Activated CD8-positive, alpha-beta T cell treated with anti-CD3 and anti-CD28 coated beads, Interleukin-2, amount 10 ng/mL, durations not matched to agents 7 days and 5 days (primary cell): ENCODE data around the gene HEATR5A. TPM values are rescaled to one million over a fixed set of nuclear protein-coding genes. Genes with fewer than 3 reads are reported as not detected.
"Not testable (repeated sequence)": the region's sequence is repeated elsewhere in the genome, so short reads cannot be mapped to it uniquely, and the experiment has no call there.

ENCODE experiments used
- ATAC-seq: fragments of 150-1000 bp; cut with Tn5 transposase; one replicate; pipeline ENCODE4 v1.10.0; 2021; ENCODE audit warnings: moderate library complexity
- CTCF ChIA-PET: fragments of 350-600 bp; sonication (Branson Sonifier 250); formaldehyde crosslinking; loops from one replicate; lab custom pipeline; 2021; ENCODE audit warnings: antibody characterized with exemption; lab: Charles Lee
- POLR2A ChIA-PET: fragments of 350-600 bp; sonication (Branson Sonifier 250); formaldehyde crosslinking; loops from one replicate; lab custom pipeline; 2021; ENCODE audit warnings: antibody characterized with exemption; lab: Charles Lee
- DNase-seq: peaks from one replicate; pipeline ENCODE4 v3.0.0-alpha.2; 2020
- H3K27ac Mint-ChIP-seq: one replicate; pipeline ENCODE4 v1.8.0; 2021; ENCODE audit warnings: mild to moderate bottlenecking, mixed read lengths
- H3K27me3 Mint-ChIP-seq: one replicate; pipeline ENCODE4 v1.8.0; 2021; ENCODE audit warnings: low read depth, mixed read lengths
- H3K36me3 Mint-ChIP-seq: one replicate; pipeline ENCODE4 v1.8.0; 2021; ENCODE audit warnings: low read depth, mixed read lengths
- H3K4me1 Mint-ChIP-seq: one replicate; pipeline ENCODE4 v1.8.0; 2021; ENCODE audit warnings: low read depth, mixed read lengths
- H3K4me3 Mint-ChIP-seq: one replicate; pipeline ENCODE4 v1.8.0; 2021; ENCODE audit warnings: mild to moderate bottlenecking, mixed read lengths
- H3K9me3 Mint-ChIP-seq: one replicate; pipeline ENCODE4 v1.8.0; 2022; ENCODE audit warnings: mixed read lengths; ENCODE audit not compliant: insufficient read depth
- total RNA-seq, 2 experiments: library from RNA; stranded (reverse); gene quantifications; one replicate each; pipeline ENCODE4 v1.2.3, GENCODE V29; 2021

The HEATR5A gene
- total RNA-seq, 2 experiments from 2014 or later, result 8.5 to 9.4 TPM

DNA sequence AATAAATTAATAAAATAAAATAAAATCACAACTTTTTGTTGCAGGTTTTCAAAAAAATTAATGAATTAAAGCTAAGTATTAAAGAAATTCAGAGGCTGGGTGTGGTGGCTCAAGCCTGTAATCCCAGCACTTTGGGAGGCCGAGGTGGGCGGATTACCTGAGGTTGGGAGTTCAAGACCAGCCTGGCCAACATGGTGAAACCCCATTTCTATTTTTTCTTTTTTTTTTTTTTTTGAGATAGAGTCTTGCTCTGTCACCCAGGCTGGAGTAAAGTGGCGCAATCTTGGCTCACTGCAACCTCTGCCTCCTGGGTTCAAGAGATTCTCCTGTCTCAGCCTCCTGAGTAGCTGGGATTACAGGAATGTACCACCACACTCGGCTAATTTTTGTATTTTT, 161.3 kb downstream of the HEATR5A start:
- DNase-seq, H3K27me3 Mint-ChIP-seq, ATAC-seq, H3K27ac Mint-ChIP-seq, H3K4me1 Mint-ChIP-seq, H3K4me3 Mint-ChIP-seq, H3K9me3 Mint-ChIP-seq, POLR2A ChIA-PET, H3K36me3 Mint-ChIP-seq: not testable (repeated sequence)
- CTCF ChIA-PET, result interaction anchor here (0.6 kb wide), 1 partner anchor 22 kb away, joined by 3 read pairs; no protein-coding TSS in a partner anchor

DNA sequence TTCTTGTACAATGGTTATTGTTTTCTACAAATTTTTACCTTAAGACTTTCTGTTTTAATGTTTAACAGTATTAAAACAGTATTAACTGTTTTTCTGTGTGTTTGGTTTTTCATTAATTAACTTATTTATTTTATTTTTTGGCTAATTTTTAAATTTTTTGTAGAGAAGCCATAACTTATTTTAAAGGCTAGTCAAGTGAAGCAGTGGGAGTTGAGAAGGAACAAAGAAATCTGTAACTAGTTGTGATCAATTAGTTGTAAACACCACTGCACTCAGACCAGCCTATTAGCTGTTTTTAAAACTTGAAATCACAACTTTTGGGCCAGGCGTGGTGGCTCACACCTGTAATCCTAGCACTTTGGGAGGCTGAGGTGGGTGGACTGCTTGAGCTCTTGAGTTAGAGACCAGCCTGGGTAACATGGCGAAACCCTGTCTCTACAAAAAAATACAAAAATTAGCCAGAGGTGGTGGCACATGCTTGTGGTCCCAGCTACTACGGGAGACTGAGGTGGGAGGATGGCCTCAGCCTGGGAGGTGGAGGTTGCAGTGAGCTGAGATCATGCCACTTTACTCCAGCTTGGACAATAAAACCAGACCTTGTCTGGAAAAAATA, 161.8 kb downstream of the HEATR5A start:
- ChIA-PET CTCF (interaction anchor here (0.6 kb wide), 1 partner anchor 22 kb away, joined by 3 read pairs; no protein-coding TSS in a partner anchor), POLR2A (no interaction called here)
- no peak for ATAC-seq
- H3K27ac Mint-ChIP-seq, result no peak overlapping the region
- no peaks in the 10 kb centered on the region for H3K4me1 Mint-ChIP-seq
- no peak overlapping the region for H3K4me3 Mint-ChIP-seq
- no peaks in the 10 kb centered on the region for H3K9me3 Mint-ChIP-seq
- DNase-seq, result no peak
- no peaks in the 10 kb centered on the region for H3K36me3 Mint-ChIP-seq
- H3K27me3 Mint-ChIP-seq, result no peaks in the 10 kb centered on the region

DNA sequence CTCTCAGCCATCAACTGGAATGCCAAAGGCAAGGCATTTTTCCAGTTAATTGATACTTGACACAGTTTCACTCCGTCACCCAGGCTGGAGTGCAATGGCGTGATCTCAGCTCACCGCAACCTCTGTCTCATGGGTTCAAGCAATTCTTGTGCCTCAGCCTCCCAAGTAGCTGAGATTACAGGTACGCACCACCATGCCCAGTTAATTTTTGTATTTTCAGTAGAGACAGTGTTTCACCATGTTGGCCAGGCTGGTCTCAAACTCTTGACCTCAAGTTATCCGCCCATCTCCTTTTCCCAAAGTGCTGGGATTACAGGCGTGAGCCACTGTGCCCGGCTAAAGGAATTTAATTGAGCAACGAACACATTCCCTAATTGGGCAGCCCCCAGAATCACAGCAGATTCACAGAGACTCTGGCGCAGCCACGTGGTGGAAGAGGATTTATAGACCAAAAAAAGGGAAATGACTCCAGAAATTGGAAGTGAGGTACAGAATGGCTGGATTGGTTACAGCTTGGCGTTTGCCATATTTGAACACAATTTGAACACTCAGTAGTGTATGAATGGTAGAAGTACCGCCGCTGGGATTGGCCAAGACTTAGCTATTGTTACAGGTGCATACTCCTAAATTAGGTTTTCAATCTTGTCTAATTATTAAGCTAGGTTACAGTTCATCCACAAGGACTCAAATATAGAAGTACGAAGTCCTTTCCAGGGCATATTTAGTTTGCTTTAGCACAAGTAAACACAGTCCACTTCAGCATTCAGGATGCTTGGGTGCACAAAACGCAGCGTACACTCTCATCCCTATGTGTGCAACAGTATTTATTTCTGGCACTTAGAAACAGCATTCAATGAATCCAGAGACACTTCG, 162.6 kb downstream of the HEATR5A start:
- POLR2A ChIA-PET, result not testable (repeated sequence)

DNA sequence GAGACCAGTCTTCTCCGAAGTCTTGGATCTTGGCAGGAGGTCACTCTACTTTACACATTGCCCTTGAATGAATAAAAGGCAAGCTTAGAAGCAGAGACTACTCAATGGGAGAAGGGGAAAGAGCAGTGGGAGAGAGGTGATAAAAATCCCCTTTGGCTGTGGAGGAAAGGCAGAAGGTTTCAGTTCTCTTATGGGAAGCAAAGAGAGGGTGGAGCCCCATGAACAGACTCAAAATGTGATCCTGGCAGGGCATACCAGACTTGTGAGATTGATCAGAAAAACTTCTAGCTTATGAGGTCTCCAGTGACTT, 163.2 kb downstream of the HEATR5A start:
- ATAC-seq (no peak), DNase-seq (no peak)
- Mint-ChIP-seq H3K4me1 (no peaks in the 10 kb centered on the region), H3K27me3 (no peaks in the 10 kb centered on the region), H3K9me3 (no peaks in the 10 kb centered on the region), H3K4me3 (no peak overlapping the region), H3K27ac (no peak overlapping the region), H3K36me3 (no peaks in the 10 kb centered on the region)
- POLR2A ChIA-PET, result no interaction called here
- CTCF ChIA-PET, result no interaction called here

More for the DNA sequence above, 162.6 kb downstream of the HEATR5A start:
- CTCF ChIA-PET, H3K27ac Mint-ChIP-seq, H3K36me3 Mint-ChIP-seq, DNase-seq, H3K4me3 Mint-ChIP-seq, ATAC-seq, H3K27me3 Mint-ChIP-seq, H3K9me3 Mint-ChIP-seq, H3K4me1 Mint-ChIP-seq: not testable (repeated sequence)

DNA sequence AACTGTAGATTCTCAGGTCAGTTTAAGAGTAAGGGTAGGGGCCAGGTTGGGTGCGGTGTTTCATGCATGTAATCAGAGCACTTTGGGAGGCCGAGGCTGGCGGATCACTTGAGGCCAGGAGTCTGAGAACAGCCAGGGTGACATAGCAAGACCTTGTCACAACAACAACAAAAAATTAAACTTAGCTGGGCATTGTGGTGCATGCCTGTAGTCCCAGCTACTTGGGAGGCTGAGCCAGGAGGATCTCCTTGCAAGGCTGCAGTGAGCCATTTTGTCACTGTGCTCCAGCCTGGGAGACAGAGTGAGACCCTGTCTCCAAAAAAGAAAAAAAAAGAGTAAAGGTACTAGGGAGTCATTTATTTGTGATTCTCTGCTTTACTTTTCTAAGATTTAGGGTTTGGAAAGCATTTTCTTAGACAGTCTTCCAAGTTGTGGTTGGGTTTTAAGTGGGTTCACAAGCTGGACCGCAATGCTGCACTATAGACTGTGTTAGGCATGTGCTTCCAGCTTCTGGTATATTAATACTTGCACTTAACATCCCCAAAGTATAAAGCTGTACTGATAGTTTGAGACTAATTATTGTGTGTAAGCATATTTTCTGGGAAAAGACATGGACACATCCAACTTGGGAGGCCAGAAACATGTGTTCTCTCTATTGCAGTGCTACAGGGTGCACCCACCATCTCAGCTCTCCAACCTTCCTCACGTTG, 163.7 kb downstream of the HEATR5A start:
- H3K4me1 Mint-ChIP-seq, result no peaks in the 10 kb centered on the region
- no peak for DNase-seq
- no peaks in the 10 kb centered on the region for H3K9me3 Mint-ChIP-seq
- H3K4me3 Mint-ChIP-seq, result no peak overlapping the region
- no peaks in the 10 kb centered on the region for H3K36me3 Mint-ChIP-seq
- H3K27me3 Mint-ChIP-seq, result no peaks in the 10 kb centered on the region
- H3K27ac Mint-ChIP-seq, result no peak overlapping the region
- ATAC-seq, result no peak
- POLR2A ChIA-PET, result no interaction called here
- CTCF ChIA-PET, result no interaction called here

DNA sequence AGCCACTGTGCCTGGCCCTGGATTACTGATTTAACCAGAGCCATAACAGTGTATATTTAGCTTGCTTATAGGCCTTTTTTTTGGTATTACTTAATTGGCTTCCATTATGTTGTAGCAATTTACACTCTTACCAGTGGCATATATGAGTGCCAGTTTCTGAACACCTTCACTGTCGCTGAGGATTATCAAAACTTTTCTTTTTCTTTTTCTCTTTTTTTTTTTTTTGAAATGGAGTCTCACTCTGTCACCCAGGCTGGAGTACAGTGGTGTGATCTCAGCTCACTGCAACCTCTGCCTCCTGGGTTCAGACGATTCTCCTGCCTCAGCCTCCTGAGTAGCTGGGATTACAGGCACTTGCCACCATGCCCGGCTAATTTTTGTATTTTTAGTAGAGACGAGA, 164.4 kb downstream of the HEATR5A start:
- H3K4me1 Mint-ChIP-seq, H3K9me3 Mint-ChIP-seq, H3K36me3 Mint-ChIP-seq, H3K27ac Mint-ChIP-seq, H3K4me3 Mint-ChIP-seq, H3K27me3 Mint-ChIP-seq, DNase-seq, CTCF ChIA-PET, POLR2A ChIA-PET, ATAC-seq: not testable (repeated sequence)

DNA sequence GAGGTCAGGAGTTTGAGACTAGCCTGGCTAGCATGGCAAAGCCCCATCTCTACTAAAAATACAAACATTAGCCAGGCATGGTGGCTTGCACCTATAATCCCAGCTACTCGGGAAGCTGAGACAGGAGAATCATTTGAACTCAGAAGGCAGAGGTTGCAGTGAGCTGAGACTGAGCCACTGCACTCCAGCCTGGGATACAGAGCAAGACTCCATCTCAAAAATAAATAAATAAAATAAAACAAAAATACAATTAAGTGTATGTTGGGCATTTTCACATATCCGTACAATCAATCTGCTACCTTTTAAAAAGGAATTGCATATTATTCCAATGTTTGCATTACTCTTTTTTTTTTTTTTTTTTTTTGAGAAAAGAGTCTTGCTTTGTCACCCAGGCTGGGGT, 165.1 kb downstream of the HEATR5A start:
- Mint-ChIP-seq H3K9me3 (no peaks in the 10 kb centered on the region), H3K36me3 (no peaks in the 10 kb centered on the region), H3K27ac (no peak overlapping the region), H3K4me1 (no peaks in the 10 kb centered on the region), H3K27me3 (no peaks in the 10 kb centered on the region), H3K4me3 (no peak overlapping the region)
- ATAC-seq, result no peak
- no peak for DNase-seq
- POLR2A ChIA-PET, result no interaction called here
- CTCF ChIA-PET, result no interaction called here

DNA sequence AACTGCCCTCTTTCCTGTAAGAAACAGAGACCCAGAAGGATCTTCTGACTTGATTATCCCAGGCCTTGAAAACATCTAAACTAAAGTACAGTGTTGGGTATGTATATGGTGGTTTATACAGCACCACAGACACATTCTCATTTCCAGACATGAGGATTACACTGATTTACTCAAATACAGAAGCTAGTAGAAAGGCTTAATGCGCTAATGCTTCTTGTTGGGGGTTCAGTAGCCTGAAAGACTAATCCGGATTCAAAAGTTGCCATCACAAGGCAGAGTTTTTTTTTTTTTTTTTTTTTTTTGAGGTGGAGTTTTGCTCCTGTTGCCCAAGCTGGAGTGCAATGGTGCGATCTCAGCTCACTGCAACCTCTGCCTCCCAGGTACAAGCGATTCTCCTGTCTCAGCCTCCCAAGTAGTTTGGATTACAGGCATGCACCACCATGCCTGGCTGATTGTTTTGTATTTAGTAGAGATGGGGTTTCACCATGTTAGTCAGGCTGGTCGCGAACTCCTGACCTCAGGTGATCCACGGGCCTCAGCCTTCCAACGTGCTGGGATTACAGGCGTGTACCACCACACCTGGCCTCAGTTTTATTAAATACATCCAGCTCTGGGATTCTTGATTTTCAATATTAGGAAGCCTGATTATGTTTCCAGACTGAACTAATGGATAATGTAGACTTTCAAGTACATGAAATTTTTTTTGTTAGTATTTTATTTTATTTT, 166.4 kb downstream of the HEATR5A start:
- ChIA-PET POLR2A (no interaction called here), CTCF (no interaction called here)
- DNase-seq (no peak), ATAC-seq (no peak)
- no peaks in the 10 kb centered on the region for H3K27me3 Mint-ChIP-seq
- H3K4me1 Mint-ChIP-seq, result no peaks in the 10 kb centered on the region
- H3K27ac Mint-ChIP-seq, result no peak overlapping the region
- H3K36me3 Mint-ChIP-seq, result no peaks in the 10 kb centered on the region
- no peaks in the 10 kb centered on the region for H3K9me3 Mint-ChIP-seq
- no peak overlapping the region for H3K4me3 Mint-ChIP-seq

DNA sequence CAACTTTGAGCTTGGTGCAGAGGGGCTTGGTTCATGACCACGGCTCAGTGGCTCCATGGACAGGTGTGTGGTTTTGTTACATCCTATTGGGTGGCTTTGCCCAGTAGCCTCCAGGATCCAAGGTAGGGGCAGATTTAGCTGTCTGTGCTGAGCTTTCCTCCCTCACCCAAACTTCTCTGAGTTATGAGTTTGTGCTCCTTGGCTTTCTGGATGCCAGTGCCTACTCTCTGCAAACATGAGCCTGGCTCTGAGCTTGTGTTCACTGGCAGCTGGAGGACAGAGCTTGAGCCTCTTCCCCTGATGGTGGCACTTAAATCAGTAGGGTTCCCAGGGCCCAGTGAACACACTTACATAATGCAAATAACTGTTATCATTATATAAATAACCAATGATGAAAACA, 167.5 kb downstream of the HEATR5A start:
- no peaks in the 10 kb centered on the region for H3K4me1 Mint-ChIP-seq
- POLR2A ChIA-PET, result no interaction called here
- no peaks in the 10 kb centered on the region for H3K36me3 Mint-ChIP-seq
- H3K9me3 Mint-ChIP-seq, result no peaks in the 10 kb centered on the region
- CTCF ChIA-PET, result no interaction called here
- DNase-seq, result no peak
- no peak overlapping the region for H3K4me3 Mint-ChIP-seq
- no peak overlapping the region for H3K27ac Mint-ChIP-seq
- no peak for ATAC-seq
- no peaks in the 10 kb centered on the region for H3K27me3 Mint-ChIP-seq

DNA sequence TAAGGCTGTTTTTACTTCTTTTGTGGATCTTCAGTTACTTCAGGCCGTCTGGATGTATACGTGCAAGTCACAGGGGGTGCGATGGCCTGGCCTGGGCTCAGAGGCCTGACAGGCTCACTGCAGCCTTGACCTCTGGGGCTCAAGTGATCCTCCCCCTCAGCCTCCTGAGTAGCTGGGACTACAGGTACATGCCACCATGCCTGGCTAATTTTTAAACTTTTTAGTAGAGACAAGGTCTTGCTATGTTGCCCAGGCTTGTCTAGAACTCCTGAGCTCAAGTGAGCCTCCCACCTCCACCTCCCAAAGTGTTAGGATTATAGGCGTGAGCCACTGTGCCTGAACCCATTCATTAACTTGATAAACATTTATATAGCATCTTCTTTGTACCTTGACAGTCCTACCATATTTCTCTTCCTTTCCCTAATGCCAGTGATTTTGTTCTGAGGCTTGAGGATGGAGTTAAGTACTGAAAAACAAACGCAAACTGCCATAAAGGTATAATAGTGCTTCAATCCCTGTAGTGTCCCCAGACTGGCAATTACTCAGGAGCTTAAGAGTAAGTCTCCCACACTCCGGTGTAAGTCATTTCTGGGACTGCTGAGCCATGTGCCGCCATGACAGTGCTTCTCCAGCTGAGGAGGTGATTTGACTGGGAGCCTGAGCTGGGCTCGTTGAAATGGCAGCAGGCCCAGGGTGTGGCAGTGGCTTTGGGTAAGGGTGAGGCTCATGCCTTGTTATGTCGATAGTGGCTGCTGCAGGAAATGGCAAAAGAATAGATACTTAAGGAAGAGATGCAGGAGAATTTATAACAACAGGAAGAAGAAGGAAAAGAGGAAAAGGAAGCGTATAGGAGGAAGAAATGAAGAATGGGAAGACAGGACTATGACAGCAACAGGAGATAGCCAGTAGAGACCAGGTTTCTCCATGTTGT, 169.1 kb downstream of the HEATR5A start:
- DNase-seq (no peak), ATAC-seq (no peak)
- Mint-ChIP-seq H3K4me3 (no peak overlapping the region), H3K36me3 (no peaks in the 10 kb centered on the region), H3K9me3 (no peaks in the 10 kb centered on the region), H3K27ac (no peak overlapping the region), H3K4me1 (no peaks in the 10 kb centered on the region), H3K27me3 (no peaks in the 10 kb centered on the region)
- ChIA-PET CTCF (interaction anchor here (0.6 kb wide), 1 partner anchor 111 kb away, joined by 3 read pairs; no protein-coding TSS in a partner anchor), POLR2A (no interaction called here)

DNA sequence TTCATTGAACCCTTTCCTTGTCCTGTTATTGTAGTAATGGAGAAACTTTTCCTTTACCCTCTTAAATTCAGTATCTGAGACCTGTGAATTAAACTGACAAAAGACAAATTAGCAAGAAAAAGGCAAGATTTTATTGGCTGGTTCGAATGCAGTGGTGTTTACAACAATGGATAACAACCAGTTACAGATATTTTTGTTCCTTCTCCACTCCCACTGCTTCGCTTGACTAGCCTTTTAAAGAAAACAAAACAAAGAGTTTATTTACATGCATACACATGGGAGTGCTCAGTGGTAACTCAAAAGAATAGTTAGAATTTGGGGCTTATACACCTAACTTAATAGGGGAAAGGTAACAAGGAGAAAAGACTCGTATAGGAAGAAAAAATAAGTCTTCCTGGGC, 175.7 kb downstream of the HEATR5A start:
- ATAC-seq (no peak), DNase-seq (no peak)
- Mint-ChIP-seq H3K4me3 (no peak overlapping the region), H3K36me3 (no peaks in the 10 kb centered on the region), H3K27me3 (no peaks in the 10 kb centered on the region), H3K9me3 (no peaks in the 10 kb centered on the region), H3K27ac (no peak overlapping the region), H3K4me1 (peaks cover 22% of the 10 kb centered on the region)
- ChIA-PET CTCF (no interaction called here), POLR2A (no interaction called here)
